Activated CD4-positive, alpha-beta T cell treated with anti-CD3 and anti-CD28 coated beads, Interleukin-2, amount 10 ng/mL, durations not matched to agents 7 days and 5 days (primary cell): ENCODE data around the gene STK26. TPM values are rescaled to one million over a fixed set of nuclear protein-coding genes. Genes with fewer than 3 reads are reported as not detected.
"Not testable (repeated sequence)": the region's sequence is repeated elsewhere in the genome, so short reads cannot be mapped to it uniquely, and the experiment has no call there.

Experiments
- CTCF ChIA-PET: fragments of 350-600 bp; sonication (Branson Sonifier 250); formaldehyde crosslinking; loops from one replicate; lab custom pipeline; 2021; ENCODE audit warnings: antibody characterized with exemption; lab: Charles Lee
- POLR2A ChIA-PET: fragments of 350-600 bp; sonication (Branson Sonifier 250); formaldehyde crosslinking; loops from one replicate; lab custom pipeline; 2021; ENCODE audit warnings: antibody characterized with exemption; lab: Charles Lee
- DNase-seq: peaks from one replicate; pipeline ENCODE4 v3.0.0-alpha.2; 2020
- H3K27ac Mint-ChIP-seq: one replicate; pipeline ENCODE4 v1.8.0; 2021; ENCODE audit warnings: mild to moderate bottlenecking, moderate library complexity, mixed read lengths
- H3K27me3 Mint-ChIP-seq: one replicate; pipeline ENCODE4 v1.8.0; 2021; ENCODE audit warnings: mixed read lengths
- H3K36me3 Mint-ChIP-seq: one replicate; pipeline ENCODE4 v1.8.0; 2021; ENCODE audit warnings: low read depth, mixed read lengths
- H3K4me1 Mint-ChIP-seq: one replicate; pipeline ENCODE4 v1.8.0; 2021; ENCODE audit warnings: mixed read lengths
- H3K4me3 Mint-ChIP-seq: one replicate; pipeline ENCODE4 v1.8.0; 2021; ENCODE audit warnings: mild to moderate bottlenecking, moderate library complexity, mixed read lengths
- H3K9me3 Mint-ChIP-seq: one replicate; pipeline ENCODE4 v1.8.0; 2021; ENCODE audit warnings: mixed read lengths
- total RNA-seq, 2 experiments: library from RNA; stranded (reverse); gene quantifications; one replicate each; pipeline ENCODE4 v1.2.3, GENCODE V29; 2021

STK26 gene
- 10 to 100 TPM; 46.2 to 59.9 TPM for total RNA-seq

DNA sequence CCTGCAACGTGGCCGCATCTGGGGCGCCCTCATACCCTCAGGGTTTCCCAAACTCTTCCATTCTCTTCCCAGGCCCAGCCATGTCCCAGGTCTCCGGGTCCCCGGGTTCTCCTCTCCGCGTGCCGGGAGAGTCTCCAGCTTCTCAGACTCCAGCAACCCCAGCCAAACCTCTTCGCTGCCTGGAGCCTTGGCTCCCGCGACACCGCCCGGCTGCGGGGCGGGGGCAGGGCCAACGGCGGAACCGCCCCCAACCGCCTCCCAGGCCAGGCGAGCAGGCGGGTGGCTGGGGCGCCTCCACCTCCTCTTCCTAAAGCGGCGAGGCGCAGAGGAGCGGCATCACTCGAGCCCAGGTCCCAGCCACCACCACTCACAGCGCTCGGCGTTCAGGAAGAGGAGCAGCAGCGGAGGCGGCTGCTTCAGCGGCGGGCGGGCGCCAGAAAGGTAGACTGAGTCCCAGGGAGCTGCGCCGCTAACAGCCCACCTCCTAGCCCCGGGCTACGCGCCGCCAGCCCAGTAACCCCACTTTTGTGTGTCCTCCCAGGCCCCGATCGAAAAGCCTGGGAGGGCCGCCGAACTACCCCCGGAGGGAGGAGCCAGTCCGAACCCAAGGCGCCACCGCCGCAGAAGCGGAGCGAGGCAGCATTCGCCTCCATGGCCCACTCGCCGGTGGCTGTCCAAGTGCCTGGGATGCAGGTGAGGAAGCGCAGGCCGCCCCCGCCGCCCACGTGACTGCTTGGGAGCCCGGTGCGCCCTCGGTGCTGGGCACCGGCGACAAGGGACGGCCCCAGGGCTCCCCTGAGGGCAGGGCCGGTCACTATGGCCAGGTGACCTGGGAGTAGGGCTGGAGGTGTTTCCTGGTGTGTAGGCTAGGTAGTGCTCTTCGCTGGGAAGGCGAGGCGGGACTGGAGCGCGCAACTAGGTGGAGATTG is at the start of gene STK26:
STK26 (plus strand) TSS at position 336 of the 929 bp plus-strand sequence; CDS start at position 652, 316 bp downstream.
- H3K27me3 Mint-ChIP-seq = no peaks in the 10 kb centered on the region
- ChIA-PET CTCF (interaction anchor here (1.2 to 1.3 kb wide), 2 partner anchors 47 to 196 kb away, joined by 3 read pairs; partner anchors contain the start of gene RAP2C), POLR2A (interaction anchor here (0.7 kb wide), 1 partner anchor 196 kb away, joined by 3 read pairs; the partner anchor contains the start of gene RAP2C)
- no peaks in the 10 kb centered on the region for H3K9me3 Mint-ChIP-seq
- peak; percentile 82 for DNase-seq
- peaks cover 16% of the 10 kb centered on the region for H3K36me3 Mint-ChIP-seq
- H3K4me1 Mint-ChIP-seq = peaks cover 41% of the 10 kb centered on the region
- H3K27ac Mint-ChIP-seq = peak within 1 kb of the TSS; percentile 94
- peak within 1 kb of the TSS; percentile 94 for H3K4me3 Mint-ChIP-seq

- no peaks in the 10 kb centered on the region for H3K36me3 Mint-ChIP-seq
- H3K9me3 Mint-ChIP-seq = peaks cover 2% of the 10 kb centered on the region
- no peak overlapping the region for H3K27ac Mint-ChIP-seq
- H3K4me1 Mint-ChIP-seq = no peaks in the 10 kb centered on the region
- POLR2A ChIA-PET = no interaction called here
- H3K27me3 Mint-ChIP-seq = no peaks in the 10 kb centered on the region
- CTCF ChIA-PET = interaction anchor here (1.6 kb wide), 1 partner anchor 12 kb away, joined by 3 read pairs; no protein-coding TSS in a partner anchor
- H3K4me3 Mint-ChIP-seq = no peak overlapping the region
- no peak for DNase-seq
Measured at GRCh38 chrX:131975851-131976250, 47.3 kb upstream of the STK26 start.

GRCh38 chrX:131977619-131978018 is 45.5 kb upstream of the STK26 start:
- Mint-ChIP-seq H3K9me3 (peaks cover 2% of the 10 kb centered on the region), H3K27me3 (no peaks in the 10 kb centered on the region), H3K27ac (no peak overlapping the region), H3K4me1 (no peaks in the 10 kb centered on the region), H3K4me3 (no peak overlapping the region), H3K36me3 (no peaks in the 10 kb centered on the region)
- POLR2A ChIA-PET = no interaction called here
- no peak for DNase-seq
- CTCF ChIA-PET = no interaction called here

DNA sequence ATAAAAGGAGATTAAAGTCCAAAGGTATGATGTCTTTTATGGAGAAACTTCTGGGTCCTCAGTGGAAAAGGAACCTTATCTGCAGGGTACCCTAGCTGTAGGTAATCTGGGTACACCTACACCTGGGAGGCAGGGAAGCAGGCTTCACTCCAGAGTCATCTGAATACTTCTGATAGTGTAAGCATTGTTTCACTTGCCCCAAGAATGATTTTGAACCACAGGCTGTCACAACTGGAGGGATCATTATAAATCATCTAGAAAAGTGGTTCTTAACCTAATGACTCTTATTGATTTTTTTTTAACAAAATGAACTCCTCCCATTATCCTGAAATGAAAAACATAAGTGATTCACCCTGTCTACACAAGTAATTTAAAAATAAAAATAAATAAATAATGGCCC is 44.0 kb upstream of the STK26 start:
- Mint-ChIP-seq H3K27me3 (no peaks in the 10 kb centered on the region), H3K9me3 (peaks cover 2% of the 10 kb centered on the region), H3K4me3 (no peak overlapping the region), H3K27ac (no peak overlapping the region), H3K36me3 (no peaks in the 10 kb centered on the region), H3K4me1 (peaks cover 5% of the 10 kb centered on the region)
- no peak for DNase-seq
- POLR2A ChIA-PET = no interaction called here
- CTCF ChIA-PET = interaction anchor here (0.7 kb wide), 1 partner anchor 39 kb away, joined by 4 read pairs; no protein-coding TSS in a partner anchor

GRCh38 chrX:131985526-131986049 is 37.5 kb upstream of the STK26 start:
- H3K4me1 Mint-ChIP-seq = peaks cover 46% of the 10 kb centered on the region
- peaks cover 5% of the 10 kb centered on the region for H3K36me3 Mint-ChIP-seq
- H3K27me3 Mint-ChIP-seq = no peaks in the 10 kb centered on the region
- DNase-seq = peak; percentile 11
- ChIA-PET CTCF (no interaction called here), POLR2A (no interaction called here)
- peaks cover 2% of the 10 kb centered on the region for H3K9me3 Mint-ChIP-seq
- H3K4me3 Mint-ChIP-seq = no peak overlapping the region
- peak overlapping the region; percentile 75 for H3K27ac Mint-ChIP-seq

GRCh38 chrX:131987252-131987651 is 35.9 kb upstream of the STK26 start:
- Mint-ChIP-seq H3K27me3 (no peaks in the 10 kb centered on the region), H3K27ac (peak overlapping the region; percentile 96), H3K4me1 (peaks cover 46% of the 10 kb centered on the region), H3K36me3 (peaks cover 7% of the 10 kb centered on the region), H3K9me3 (peaks cover 9% of the 10 kb centered on the region), H3K4me3 (peak overlapping the region; percentile 58)
- ChIA-PET POLR2A (no interaction called here), CTCF (interaction anchor here (1.1 to 1.3 kb wide), 2 partner anchors 12 to 29 kb away, joined by 3 read pairs; no protein-coding TSS in a partner anchor)
- peak; percentile 39 for DNase-seq

GRCh38 chrX:131988236-131988635 is 34.9 kb upstream of the STK26 start:
- DNase-seq = no peak
- ChIA-PET CTCF (interaction anchor here (1.1 to 1.3 kb wide), 2 partner anchors 13 to 28 kb away, joined by 3 read pairs; no protein-coding TSS in a partner anchor), POLR2A (no interaction called here)
- H3K4me3 Mint-ChIP-seq = no peak overlapping the region
- peaks cover 7% of the 10 kb centered on the region for H3K36me3 Mint-ChIP-seq
- peak overlapping the region; percentile 76 for H3K27ac Mint-ChIP-seq
- no peaks in the 10 kb centered on the region for H3K27me3 Mint-ChIP-seq
- peaks cover 41% of the 10 kb centered on the region for H3K4me1 Mint-ChIP-seq
- peaks cover 9% of the 10 kb centered on the region for H3K9me3 Mint-ChIP-seq

GRCh38 chrX:132001127-132001526 is 22.0 kb upstream of the STK26 start:
- Mint-ChIP-seq H3K4me3 (no peak overlapping the region), H3K9me3 (peaks cover 4% of the 10 kb centered on the region), H3K27ac (no peak overlapping the region), H3K36me3 (no peaks in the 10 kb centered on the region), H3K4me1 (peaks cover 18% of the 10 kb centered on the region), H3K27me3 (no peaks in the 10 kb centered on the region)
- POLR2A ChIA-PET = no interaction called here
- CTCF ChIA-PET = interaction anchor here (0.9 kb wide), 1 partner anchor 9 kb away, joined by 3 read pairs; no protein-coding TSS in a partner anchor
- DNase-seq = no peak

DNA sequence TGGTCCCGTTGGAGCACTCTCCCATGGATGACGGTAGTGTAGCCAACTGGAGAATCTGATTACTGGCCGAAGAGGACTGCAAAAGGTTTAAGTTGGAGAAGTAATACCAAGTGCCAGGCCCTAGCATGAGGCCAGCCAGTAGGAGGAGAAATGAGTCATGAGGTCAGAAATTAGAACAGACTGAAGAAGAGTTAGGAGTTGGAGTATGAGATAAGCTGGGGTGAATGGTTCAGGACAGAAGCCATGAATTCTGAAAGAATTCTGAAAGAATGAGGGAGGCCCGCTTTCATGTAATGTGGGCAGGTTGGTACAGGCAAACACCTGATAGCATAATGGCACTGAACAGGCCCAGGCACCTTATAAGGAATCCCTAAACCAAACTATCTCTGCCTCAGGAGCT is 18.4 kb upstream of the STK26 start:
- Mint-ChIP-seq H3K27ac (no peak overlapping the region), H3K4me3 (no peak overlapping the region), H3K36me3 (no peaks in the 10 kb centered on the region), H3K27me3 (no peaks in the 10 kb centered on the region), H3K9me3 (peaks cover 4% of the 10 kb centered on the region), H3K4me1 (peaks cover 20% of the 10 kb centered on the region)
- CTCF ChIA-PET = no interaction called here
- POLR2A ChIA-PET = no interaction called here
- no peak for DNase-seq

- Mint-ChIP-seq H3K27me3 (no peaks in the 10 kb centered on the region), H3K4me1 (peaks cover 2% of the 10 kb centered on the region), H3K9me3 (no peaks in the 10 kb centered on the region), H3K4me3 (no peak overlapping the region), H3K27ac (no peak overlapping the region), H3K36me3 (no peaks in the 10 kb centered on the region)
- DNase-seq = no peak
- POLR2A ChIA-PET = no interaction called here
- CTCF ChIA-PET = interaction anchor here (1.3 kb wide), 1 partner anchor 10 kb away, joined by 3 read pairs; no protein-coding TSS in a partner anchor
Measured at GRCh38 chrX:132009350-132009749, 13.8 kb upstream of the STK26 start.

- POLR2A ChIA-PET, DNase-seq, H3K27me3 Mint-ChIP-seq, H3K4me1 Mint-ChIP-seq, CTCF ChIA-PET, H3K27ac Mint-ChIP-seq, H3K4me3 Mint-ChIP-seq, H3K9me3 Mint-ChIP-seq, H3K36me3 Mint-ChIP-seq: not testable (repeated sequence)
Measured at GRCh38 chrX:132010213-132010612, 12.9 kb upstream of the STK26 start.

DNA sequence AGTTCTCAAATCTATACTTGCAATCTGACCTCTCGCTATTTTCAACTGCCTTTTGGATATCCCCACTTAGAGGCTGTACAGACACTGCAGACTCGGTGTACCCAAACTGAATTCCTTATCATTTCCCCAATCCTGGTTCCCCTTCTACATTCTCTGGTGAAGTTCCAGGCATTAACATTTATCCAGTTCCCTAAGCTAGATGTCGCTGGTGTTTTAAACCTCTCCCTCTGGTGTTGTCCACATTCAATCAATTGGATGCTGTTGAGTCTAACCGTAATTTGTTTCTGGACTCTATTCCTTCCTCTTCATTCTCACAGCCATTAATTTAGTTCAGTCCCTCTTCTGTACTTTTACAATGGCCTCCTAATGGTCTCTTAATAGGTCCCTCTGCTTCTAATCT is 7.2 kb upstream of the STK26 start:
- DNase-seq = no peak
- CTCF ChIA-PET = interaction anchor here (1.5 kb wide), 1 partner anchor 14 kb away, joined by 3 read pairs; no protein-coding TSS in a partner anchor
- POLR2A ChIA-PET = no interaction called here

More for the DNA sequence above, 7.2 kb upstream of the STK26 start:
- Mint-ChIP-seq H3K27me3 (no peaks in the 10 kb centered on the region), H3K9me3 (no peaks in the 10 kb centered on the region), H3K4me1 (peaks cover 28% of the 10 kb centered on the region), H3K27ac (no peak overlapping the region), H3K4me3 (no peak overlapping the region), H3K36me3 (no peaks in the 10 kb centered on the region)
